ENCODE results near the gene MCC. TPM values are rescaled to one million over a fixed set of nuclear protein-coding genes. Genes with fewer than 3 reads are reported as not detected.

MCC gene
- polyA plus RNA-seq, 2 of the 4 experiments (the other 2 are of a cell fraction), result 0.09 to 0.10 TPM

DNA sequence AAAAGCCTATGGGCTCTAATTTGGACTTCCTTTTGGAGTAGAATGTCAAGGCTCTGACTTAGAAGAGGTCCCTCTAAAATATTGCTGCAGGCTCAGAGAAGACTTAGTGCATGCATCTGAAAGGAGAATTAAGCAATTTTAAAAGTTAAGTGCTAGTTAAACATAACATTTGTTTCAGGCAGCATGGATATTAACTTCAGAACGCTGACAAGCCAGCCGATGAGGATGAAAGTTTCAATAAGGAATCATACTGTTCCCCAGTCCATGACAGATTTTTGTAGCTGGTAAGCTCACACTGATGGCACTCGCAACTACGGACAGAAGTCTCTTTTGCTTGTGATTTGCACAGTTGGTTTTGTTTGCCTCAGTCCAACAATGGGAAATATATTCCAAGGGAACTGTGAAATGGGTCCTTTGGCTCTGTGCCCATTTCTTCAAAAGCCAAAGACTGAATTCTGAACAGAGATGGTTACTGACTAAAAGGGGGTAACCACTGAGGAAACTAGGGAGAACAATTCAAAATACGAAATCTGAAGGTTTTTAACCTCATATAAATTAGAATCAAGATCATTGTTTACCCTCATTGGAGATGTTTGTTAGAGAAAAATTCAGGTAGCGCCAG, 464.1 kb downstream of the MCC start:
- Histone ChIP-seq H3K4me1 (peaks cover 10% of the 10 kb centered on the region; the same call in 2 of the 3 replicates), H3K27ac (no peak overlapping the region), H3K4me3 (no peak overlapping the region), H3K4me2 (no peak overlapping the region), H3K9me3 (no peaks in the 10 kb centered on the region)
- ATAC-seq, result no peak
- no peak for FAIRE-seq
- WGBS (ENCODE audit: missing lambda C conversion rate), result 75% methylated on average over 6 of the region's 6 CpGs
- TF ChIP-seq RARB (CRISPR knock-in tag; IDR thresholded peaks at IDR 0.05), result no peak
- TF ChIP-seq, protein P1, sequence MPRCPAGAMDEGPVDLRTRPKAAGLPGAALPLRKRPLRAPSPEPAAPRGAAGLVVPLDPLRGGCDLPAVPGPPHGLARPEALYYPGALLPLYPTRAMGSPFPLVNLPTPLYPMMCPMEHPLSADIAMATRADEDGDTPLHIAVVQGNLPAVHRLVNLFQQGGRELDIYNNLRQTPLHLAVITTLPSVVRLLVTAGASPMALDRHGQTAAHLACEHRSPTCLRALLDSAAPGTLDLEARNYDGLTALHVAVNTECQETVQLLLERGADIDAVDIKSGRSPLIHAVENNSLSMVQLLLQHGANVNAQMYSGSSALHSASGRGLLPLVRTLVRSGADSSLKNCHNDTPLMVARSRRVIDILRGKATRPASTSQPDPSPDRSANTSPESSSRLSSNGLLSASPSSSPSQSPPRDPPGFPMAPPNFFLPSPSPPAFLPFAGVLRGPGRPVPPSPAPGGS (IDR thresholded peaks at IDR 0.05), result no peak
- no peak for TF ChIP-seq JUN (IDR thresholded peaks at IDR 0.05)
- TF ChIP-seq MAZ (IDR thresholded peaks at IDR 0.05; ENCODE audit: borderline replicate concordance, low read depth, low read length), result no peak
- TF ChIP-seq CBX8 (IDR thresholded peaks at IDR 0.05), result no peak
- no peak for TF ChIP-seq SMC3 (IDR thresholded peaks at IDR 0.05)
- TF ChIP-seq NPAS2 (CRISPR knock-in tag; IDR thresholded peaks at IDR 0.05; ENCODE audit: borderline replicate concordance), result no peak
- TF ChIP-seq ZSCAN20 (CRISPR knock-in tag; IDR thresholded peaks at IDR 0.05), result no peak
- TF ChIP-seq, protein P2, sequence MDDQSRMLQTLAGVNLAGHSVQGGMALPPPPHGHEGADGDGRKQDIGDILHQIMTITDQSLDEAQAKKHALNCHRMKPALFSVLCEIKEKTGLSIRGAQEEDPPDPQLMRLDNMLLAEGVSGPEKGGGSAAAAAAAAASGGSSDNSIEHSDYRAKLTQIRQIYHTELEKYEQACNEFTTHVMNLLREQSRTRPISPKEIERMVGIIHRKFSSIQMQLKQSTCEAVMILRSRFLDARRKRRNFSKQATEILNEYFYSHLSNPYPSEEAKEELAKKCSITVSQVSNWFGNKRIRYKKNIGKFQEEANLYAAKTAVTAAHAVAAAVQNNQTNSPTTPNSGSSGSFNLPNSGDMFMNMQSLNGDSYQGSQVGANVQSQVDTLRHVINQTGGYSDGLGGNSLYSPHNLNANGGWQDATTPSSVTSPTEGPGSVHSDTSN (IDR thresholded peaks at IDR 0.05), result no peak
- no peak for TF ChIP-seq POLR2A (IDR thresholded peaks at IDR 0.05; ENCODE audit: low read length)
- no peak for TF ChIP-seq JUNB (IDR thresholded peaks at IDR 0.05)
- no peak for TF ChIP-seq ZFP36 (IDR thresholded peaks at IDR 0.05; ENCODE audit: borderline replicate concordance, partially characterized antibody)
- TF ChIP-seq, protein P3, sequence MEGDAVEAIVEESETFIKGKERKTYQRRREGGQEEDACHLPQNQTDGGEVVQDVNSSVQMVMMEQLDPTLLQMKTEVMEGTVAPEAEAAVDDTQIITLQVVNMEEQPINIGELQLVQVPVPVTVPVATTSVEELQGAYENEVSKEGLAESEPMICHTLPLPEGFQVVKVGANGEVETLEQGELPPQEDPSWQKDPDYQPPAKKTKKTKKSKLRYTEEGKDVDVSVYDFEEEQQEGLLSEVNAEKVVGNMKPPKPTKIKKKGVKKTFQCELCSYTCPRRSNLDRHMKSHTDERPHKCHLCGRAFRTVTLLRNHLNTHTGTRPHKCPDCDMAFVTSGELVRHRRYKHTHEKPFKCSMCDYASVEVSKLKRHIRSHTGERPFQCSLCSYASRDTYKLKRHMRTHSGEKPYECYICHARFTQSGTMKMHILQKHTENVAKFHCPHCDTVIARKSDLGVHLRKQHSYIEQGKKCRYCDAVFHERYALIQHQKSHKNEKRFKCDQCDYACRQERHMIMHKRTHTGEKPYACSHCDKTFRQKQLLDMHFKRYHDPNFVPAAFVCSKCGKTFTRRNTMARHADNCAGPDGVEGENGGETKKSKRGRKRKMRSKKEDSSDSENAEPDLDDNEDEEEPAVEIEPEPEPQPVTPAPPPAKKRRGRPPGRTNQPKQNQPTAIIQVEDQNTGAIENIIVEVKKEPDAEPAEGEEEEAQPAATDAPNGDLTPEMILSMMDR (IDR thresholded peaks at IDR 0.05), result no peak
- TF ChIP-seq, protein P4, sequence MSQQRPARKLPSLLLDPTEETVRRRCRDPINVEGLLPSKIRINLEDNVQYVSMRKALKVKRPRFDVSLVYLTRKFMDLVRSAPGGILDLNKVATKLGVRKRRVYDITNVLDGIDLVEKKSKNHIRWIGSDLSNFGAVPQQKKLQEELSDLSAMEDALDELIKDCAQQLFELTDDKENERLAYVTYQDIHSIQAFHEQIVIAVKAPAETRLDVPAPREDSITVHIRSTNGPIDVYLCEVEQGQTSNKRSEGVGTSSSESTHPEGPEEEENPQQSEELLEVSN (IDR thresholded peaks at IDR 0.05; ENCODE audit: borderline replicate concordance, low read depth), result no peak
- CTCF ChIA-PET, result interaction anchor here (1.1 to 1.7 kb wide), 2 partner anchors 28 to 143 kb away, joined by 4 to 7 read pairs; no protein-coding TSS in a partner anchor
- no peak for DNase-seq (ENCODE audit: low read depth in 1 of 2, low spot score in 1 of 2)
- POLR2A ChIA-PET, result no interaction called here

DNA sequence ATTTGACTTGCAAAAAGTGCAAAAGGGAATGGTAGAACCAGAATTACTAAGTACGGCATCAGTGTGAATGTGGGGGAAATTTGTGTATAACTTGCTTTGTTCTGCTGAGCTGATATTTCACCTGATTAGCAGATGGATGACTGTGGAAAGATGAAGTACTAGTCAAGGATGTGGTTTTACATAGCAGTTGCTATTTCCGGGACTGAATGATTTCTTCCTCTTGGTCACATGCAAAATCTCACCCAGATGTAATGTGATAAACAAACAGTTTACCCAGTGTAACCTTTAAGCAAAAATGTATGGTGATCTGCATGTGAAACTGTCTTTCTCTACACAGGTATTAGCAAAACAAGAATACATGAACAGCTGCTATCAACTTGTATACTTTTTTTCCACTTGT, 465.6 kb downstream of the MCC start:
- CTCF ChIA-PET, result interaction anchor here (1.0 to 1.7 kb wide), 2 partner anchors 18 to 26 kb away, joined by 3 to 7 read pairs; no protein-coding TSS in a partner anchor
- H3K27ac ChIP-seq, result no peak overlapping the region
- FAIRE-seq (no peak), DNase-seq (ENCODE audit: low read depth in 1 of 2, low spot score in 1 of 2) (no peak), ATAC-seq (no peak)
- H3K4me2 ChIP-seq, result no peak overlapping the region
- H3K4me1 ChIP-seq, result peaks cover 10% of the 10 kb centered on the region; the same call in 2 of the 3 replicates
- H3K9me3 ChIP-seq, result no peaks in the 10 kb centered on the region
- POLR2A ChIA-PET, result no interaction called here
- TF ChIP-seq PHF8 (IDR thresholded peaks at IDR 0.05; ENCODE audit: borderline replicate concordance, low read depth) (no peak), HDAC2 (IDR thresholded peaks at IDR 0.05) (no peak), MAFK (IDR thresholded peaks at IDR 0.05; ENCODE audit: partially characterized antibody) (no peak), BHLHE40 (IDR thresholded peaks at IDR 0.05; ENCODE audit: low read depth, low read length) (no peak), CHD2 (IDR thresholded peaks at IDR 0.05; ENCODE audit: low read length, partially characterized antibody) (no peak), MYC (IDR thresholded peaks at IDR 0.05; ENCODE audit: borderline replicate concordance, low read length) (no peak), NFE2L2 (conservative IDR thresholded peaks at IDR 0.05; ENCODE audit: low read length) (no peak), HEYL (CRISPR knock-in tag; IDR thresholded peaks at IDR 0.05) (no peak), TP53 (CRISPR knock-in tag; IDR thresholded peaks at IDR 0.05) (no peak), MAZ (IDR thresholded peaks at IDR 0.05; ENCODE audit: borderline replicate concordance, low read depth, low read length) (no peak), EP300 (IDR thresholded peaks at IDR 0.05) (no peak), JUN (IDR thresholded peaks at IDR 0.05) (no peak), HOXB13 (CRISPR knock-in tag; IDR thresholded peaks at IDR 0.05; ENCODE audit: low read depth) (no peak), ZFP36 (IDR thresholded peaks at IDR 0.05; ENCODE audit: borderline replicate concordance, partially characterized antibody) (no peak), TFCP2L1 (CRISPR knock-in tag; IDR thresholded peaks at IDR 0.05) (no peak), ZC3H11A (IDR thresholded peaks at IDR 0.05) (no peak), SREBF2 (IDR thresholded peaks at IDR 0.05) (no peak)
- TF ChIP-seq, protein P5, sequence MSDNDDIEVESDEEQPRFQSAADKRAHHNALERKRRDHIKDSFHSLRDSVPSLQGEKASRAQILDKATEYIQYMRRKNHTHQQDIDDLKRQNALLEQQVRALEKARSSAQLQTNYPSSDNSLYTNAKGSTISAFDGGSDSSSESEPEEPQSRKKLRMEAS (IDR thresholded peaks at IDR 0.05), result no peak
- TF ChIP-seq, protein P6, sequence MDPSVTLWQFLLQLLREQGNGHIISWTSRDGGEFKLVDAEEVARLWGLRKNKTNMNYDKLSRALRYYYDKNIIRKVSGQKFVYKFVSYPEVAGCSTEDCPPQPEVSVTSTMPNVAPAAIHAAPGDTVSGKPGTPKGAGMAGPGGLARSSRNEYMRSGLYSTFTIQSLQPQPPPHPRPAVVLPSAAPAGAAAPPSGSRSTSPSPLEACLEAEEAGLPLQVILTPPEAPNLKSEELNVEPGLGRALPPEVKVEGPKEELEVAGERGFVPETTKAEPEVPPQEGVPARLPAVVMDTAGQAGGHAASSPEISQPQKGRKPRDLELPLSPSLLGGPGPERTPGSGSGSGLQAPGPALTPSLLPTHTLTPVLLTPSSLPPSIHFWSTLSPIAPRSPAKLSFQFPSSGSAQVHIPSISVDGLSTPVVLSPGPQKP (IDR thresholded peaks at IDR 0.05; ENCODE audit: low read depth, low read length), result no peak
- no peak overlapping the region for H3K4me3 ChIP-seq
- 92% methylated on average over 2 of the region's 2 CpGs for WGBS (ENCODE audit: missing lambda C conversion rate)

Measured in A549 (cell line).